ENCODE measurements around the gene B3GNT8.
"Not testable (repeated sequence)": the region's sequence is repeated elsewhere in the genome, so short reads cannot be mapped to it uniquely, and the experiment has no call there.

The B3GNT8 gene

GRCh38 chr19:41416194-41416674 lies 10.9 kb downstream of the B3GNT8 start:
- DNase-seq (ENCODE audit: low read depth in 3 of 3, low spot score in 1 of 3): no peak

- DNase-seq (ENCODE audit: low read depth in 3 of 3, low spot score in 1 of 3): no peak
Observed at GRCh38 chr19:41415154-41415571, 12.0 kb downstream of the B3GNT8 start.

GRCh38 chr19:41414461-41414860 lies 12.7 kb downstream of the B3GNT8 start:
- no peak for DNase-seq (ENCODE audit: low read depth in 3 of 3, low spot score in 1 of 3)

GRCh38 chr19:41413947-41414346 lies 13.2 kb downstream of the B3GNT8 start:
- no peak for DNase-seq (ENCODE audit: low read depth in 3 of 3, low spot score in 1 of 3)

- DNase-seq (ENCODE audit: low read depth in 3 of 3, low spot score in 1 of 3): no peak
Observed at GRCh38 chr19:41412953-41413352, 14.2 kb downstream of the B3GNT8 start.

- DNase-seq (ENCODE audit: low read depth in 3 of 3, low spot score in 1 of 3): no peak
Observed at GRCh38 chr19:41411968-41412265, 15.3 kb downstream of the B3GNT8 start.

- DNase-seq (ENCODE audit: low read depth in 3 of 3, low spot score in 1 of 3): no peak
Observed at GRCh38 chr19:41411100-41411967, 15.8 kb downstream of the B3GNT8 start.

GRCh38 chr19:41410336-41411054 lies 16.7 kb downstream of the B3GNT8 start:
- no peak for DNase-seq (ENCODE audit: low read depth in 3 of 3, low spot score in 1 of 3)

- no peak for DNase-seq (ENCODE audit: low read depth in 3 of 3, low spot score in 1 of 3)
Observed at GRCh38 chr19:41409288-41409687, 17.9 kb downstream of the B3GNT8 start.

GRCh38 chr19:41408846-41409245 lies 18.3 kb downstream of the B3GNT8 start:
- DNase-seq (ENCODE audit: low read depth in 3 of 3, low spot score in 1 of 3): not testable (repeated sequence)

GRCh38 chr19:41408256-41408655 lies 18.9 kb downstream of the B3GNT8 start:
- DNase-seq (ENCODE audit: low read depth in 3 of 3, low spot score in 1 of 3): no peak

- no peak for DNase-seq (ENCODE audit: low read depth in 3 of 3, low spot score in 1 of 3)
Observed at GRCh38 chr19:41407271-41407670, 19.9 kb downstream of the B3GNT8 start.

- no peak for DNase-seq (ENCODE audit: low read depth in 3 of 3, low spot score in 1 of 3)
Observed at GRCh38 chr19:41405776-41406175, 21.4 kb downstream of the B3GNT8 start.

- DNase-seq (ENCODE audit: low read depth in 3 of 3, low spot score in 1 of 3): no peak
Observed at GRCh38 chr19:41403181-41403970, 23.8 kb downstream of the B3GNT8 start.

- no peak for DNase-seq (ENCODE audit: low read depth in 3 of 3, low spot score in 1 of 3)
Observed at GRCh38 chr19:41402010-41402409, 25.2 kb downstream of the B3GNT8 start.

GRCh38 chr19:41401483-41401882 lies 25.7 kb downstream of the B3GNT8 start:
- DNase-seq (ENCODE audit: low read depth in 3 of 3, low spot score in 1 of 3): no peak

GRCh38 chr19:41399525-41399924 lies 27.6 kb downstream of the B3GNT8 start:
- DNase-seq (ENCODE audit: low read depth in 3 of 3, low spot score in 1 of 3): no peak

- DNase-seq (ENCODE audit: low read depth in 3 of 3, low spot score in 1 of 3): no peak
Observed at GRCh38 chr19:41399091-41399490, 28.1 kb downstream of the B3GNT8 start.

- no peak for DNase-seq (ENCODE audit: low read depth in 3 of 3, low spot score in 1 of 3)
Observed at GRCh38 chr19:41398598-41398997, 28.6 kb downstream of the B3GNT8 start.

GRCh38 chr19:41398050-41398418 lies 29.1 kb downstream of the B3GNT8 start:
- no peak for DNase-seq (ENCODE audit: low read depth in 3 of 3, low spot score in 1 of 3)
